ENCODE measurements around the gene NUMB. TPM values are rescaled to one million over a fixed set of nuclear protein-coding genes. Genes with fewer than 3 reads are reported as not detected.

The NUMB gene
- total RNA-seq (21.3 and 36.0 TPM in 2 replicates), polyA plus RNA-seq (107 and 151 TPM in 2 replicates), polyA minus RNA-seq (ENCODE audit: low replicate concordance) (210 and 265 TPM in 2 replicates)
- polyA plus RNA-seq (2012), result 42.1 and 67.8 TPM in 2 replicates

DNA sequence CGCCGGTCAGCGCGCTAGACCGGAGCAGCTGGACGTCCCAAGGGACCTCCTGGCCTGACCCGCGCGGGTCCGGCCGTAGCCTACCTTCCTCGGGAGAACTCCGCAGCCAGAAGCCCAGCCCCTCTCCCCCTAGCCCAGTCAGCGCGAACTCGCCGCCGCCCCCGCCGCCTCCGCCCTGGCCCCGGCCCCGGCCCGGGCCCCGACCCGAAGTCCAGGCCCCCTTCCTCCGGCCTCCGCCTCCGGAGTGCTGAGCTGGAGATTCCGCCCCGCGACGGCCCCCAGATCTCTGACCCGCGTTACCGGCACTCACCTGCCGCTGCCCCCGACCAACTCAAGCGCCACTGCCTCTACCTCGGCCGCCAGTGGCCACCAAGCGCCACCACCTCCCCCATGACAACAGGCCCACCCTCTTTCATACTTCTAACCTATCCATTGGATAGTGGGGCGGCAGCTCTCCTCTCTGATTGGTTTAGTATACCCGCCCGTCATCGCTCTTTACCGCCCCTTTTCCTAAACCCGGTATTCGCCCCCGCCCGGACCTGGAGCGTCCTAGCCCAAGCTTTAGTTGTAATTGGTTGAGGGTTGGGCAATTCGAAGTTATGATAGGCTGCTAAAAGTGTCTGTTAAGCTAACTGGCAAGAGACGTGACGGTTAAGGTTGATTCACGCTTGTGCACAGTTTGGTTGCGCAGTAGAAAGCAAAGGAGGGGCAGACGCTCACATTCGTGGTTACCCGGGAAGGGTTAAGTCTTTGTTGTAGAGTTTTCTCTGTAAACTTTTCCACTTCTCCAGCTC lies at the start of gene NUMB:
NUMB (minus strand) TSS at position 364 of the 794 bp plus-strand sequence. CDS start 102,795 bp downstream, outside the sequence.
- Histone ChIP-seq H3K36me3 (ENCODE audit: control insufficient read depth, insufficient read depth, low read length) (no peaks in the 10 kb centered on the region), H3K9me3 (ENCODE audit: control insufficient read depth, insufficient read depth, low read depth, low read length) (no peaks in the 10 kb centered on the region), H2AFZ (ENCODE audit: low read length) (peak within 1 kb of the TSS; percentile 85), H3K4me1 (ENCODE audit: control insufficient read depth, extremely low read depth, insufficient read depth, low read length) (peaks cover 35% of the 10 kb centered on the region), H4K20me1 (ENCODE audit: control insufficient read depth, extremely low read depth, insufficient read depth, low read length) (peaks cover 2% of the 10 kb centered on the region), H3K79me2 (ENCODE audit: control insufficient read depth, insufficient read depth, low read length) (peaks cover 50% of the 10 kb centered on the region), H3K4me2 (ENCODE audit: extremely low read depth, insufficient read depth, low read length) (peak within 1 kb of the TSS; percentile 86), H3K4me3 (replicated peaks in 1 of 4; ENCODE audit: control extremely low read depth in 1 of 4, insufficient read depth in 1 of 4, low read depth in 3 of 4, low read length in 4 of 4) (peak within 1 kb of the TSS; percentile 78 to 94 (median 87)), H3K27me3 (ENCODE audit: control insufficient read depth, insufficient read depth, low read length) (no peaks in the 10 kb centered on the region), H3K27ac (ENCODE audit: insufficient read depth, low read length) (peak within 1 kb of the TSS; percentile 86), H3K9ac (ENCODE audit: insufficient read depth, low read length) (peak within 1 kb of the TSS; percentile 78)
- peak; percentile 100 for DNase-seq (ENCODE audit: low read depth in 2 of 2)
- TF ChIP-seq, protein P1, sequence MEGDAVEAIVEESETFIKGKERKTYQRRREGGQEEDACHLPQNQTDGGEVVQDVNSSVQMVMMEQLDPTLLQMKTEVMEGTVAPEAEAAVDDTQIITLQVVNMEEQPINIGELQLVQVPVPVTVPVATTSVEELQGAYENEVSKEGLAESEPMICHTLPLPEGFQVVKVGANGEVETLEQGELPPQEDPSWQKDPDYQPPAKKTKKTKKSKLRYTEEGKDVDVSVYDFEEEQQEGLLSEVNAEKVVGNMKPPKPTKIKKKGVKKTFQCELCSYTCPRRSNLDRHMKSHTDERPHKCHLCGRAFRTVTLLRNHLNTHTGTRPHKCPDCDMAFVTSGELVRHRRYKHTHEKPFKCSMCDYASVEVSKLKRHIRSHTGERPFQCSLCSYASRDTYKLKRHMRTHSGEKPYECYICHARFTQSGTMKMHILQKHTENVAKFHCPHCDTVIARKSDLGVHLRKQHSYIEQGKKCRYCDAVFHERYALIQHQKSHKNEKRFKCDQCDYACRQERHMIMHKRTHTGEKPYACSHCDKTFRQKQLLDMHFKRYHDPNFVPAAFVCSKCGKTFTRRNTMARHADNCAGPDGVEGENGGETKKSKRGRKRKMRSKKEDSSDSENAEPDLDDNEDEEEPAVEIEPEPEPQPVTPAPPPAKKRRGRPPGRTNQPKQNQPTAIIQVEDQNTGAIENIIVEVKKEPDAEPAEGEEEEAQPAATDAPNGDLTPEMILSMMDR (conservative IDR thresholded peaks at IDR 0.05 in 1 of 2, IDR thresholded peaks at IDR 0.05 in 1 of 2; ENCODE audit: low read depth in 1 of 2, low read length in 2 of 2), result no peak
- no peak for TF ChIP-seq EZH2 (IDR thresholded peaks at IDR 0.05; ENCODE audit: low read length, missing control alignments)

DNA sequence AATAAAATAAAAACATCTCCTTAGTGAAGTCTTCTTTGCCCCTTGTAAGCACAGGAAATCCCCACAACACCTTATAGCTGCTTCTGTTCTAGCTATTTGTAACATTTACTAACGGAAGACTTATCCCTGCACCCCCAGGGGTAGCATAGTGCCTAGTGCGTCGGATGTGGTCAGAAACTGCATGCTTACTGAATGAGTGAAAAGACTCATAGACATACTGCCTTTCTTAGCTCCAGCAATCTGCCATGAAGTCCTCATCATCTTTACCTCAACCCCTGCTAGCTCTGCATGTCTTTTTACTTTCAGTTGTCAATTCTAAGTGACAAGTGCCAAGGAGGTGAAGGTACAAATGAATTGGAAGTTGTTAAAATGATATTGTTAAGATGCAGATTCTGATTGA lies 45.3 kb upstream of the NUMB start:
- TF ChIP-seq, protein P1 (conservative IDR thresholded peaks at IDR 0.05 in 1 of 2, IDR thresholded peaks at IDR 0.05 in 1 of 2; ENCODE audit: low read depth in 1 of 2, low read length in 2 of 2), result no peak
- no peak for TF ChIP-seq EZH2 (IDR thresholded peaks at IDR 0.05; ENCODE audit: low read length, missing control alignments)
- Histone ChIP-seq H3K36me3 (ENCODE audit: control insufficient read depth, insufficient read depth, low read length) (no peaks in the 10 kb centered on the region), H3K79me2 (ENCODE audit: control insufficient read depth, insufficient read depth, low read length) (no peaks in the 10 kb centered on the region), H3K9ac (ENCODE audit: insufficient read depth, low read length) (no peak overlapping the region), H2AFZ (ENCODE audit: low read length) (no peak overlapping the region), H3K4me3 (replicated peaks in 1 of 4; ENCODE audit: control extremely low read depth in 1 of 4, insufficient read depth in 1 of 4, low read depth in 3 of 4, low read length in 4 of 4) (no peak overlapping the region), H3K4me2 (ENCODE audit: extremely low read depth, insufficient read depth, low read length) (no peak overlapping the region), H3K27me3 (ENCODE audit: control insufficient read depth, insufficient read depth, low read length) (no peaks in the 10 kb centered on the region), H3K9me3 (ENCODE audit: control insufficient read depth, insufficient read depth, low read depth, low read length) (no peaks in the 10 kb centered on the region), H4K20me1 (ENCODE audit: control insufficient read depth, extremely low read depth, insufficient read depth, low read length) (no peaks in the 10 kb centered on the region), H3K27ac (ENCODE audit: insufficient read depth, low read length) (no peak overlapping the region), H3K4me1 (ENCODE audit: control insufficient read depth, extremely low read depth, insufficient read depth, low read length) (no peaks in the 10 kb centered on the region)
- DNase-seq (ENCODE audit: low read depth in 2 of 2), result peak; percentile 36 to 82

DNA sequence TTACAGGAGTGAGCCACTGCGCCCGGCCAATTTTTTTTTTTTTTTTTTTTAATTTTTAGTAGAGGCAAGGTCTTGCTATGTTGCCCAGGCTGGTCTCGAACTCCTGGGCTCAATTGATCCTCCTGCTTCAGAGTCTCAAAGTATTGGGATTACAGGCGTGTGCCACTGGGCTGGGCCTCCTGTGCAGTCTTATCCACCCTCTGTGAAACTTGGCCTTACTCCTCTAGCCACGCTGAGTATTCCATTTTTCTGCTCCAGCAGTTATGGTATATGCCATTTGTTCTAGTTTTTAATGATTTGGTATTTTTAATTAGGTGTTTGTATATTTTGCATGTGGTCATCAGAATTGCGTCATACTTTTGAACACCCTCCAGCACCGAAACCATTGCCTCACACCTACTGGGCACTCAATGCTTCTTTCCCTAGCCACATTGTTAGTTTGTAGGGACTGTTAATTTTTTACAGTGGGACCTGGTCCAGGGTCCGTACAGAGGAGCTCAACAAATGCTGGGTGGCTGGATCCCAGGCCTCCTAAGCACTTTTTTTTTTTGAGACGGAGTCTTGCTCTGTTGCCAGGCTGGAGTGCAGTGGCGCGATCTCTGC lies 43.8 kb upstream of the NUMB start:
- Histone ChIP-seq H4K20me1 (ENCODE audit: control insufficient read depth, extremely low read depth, insufficient read depth, low read length) (no peaks in the 10 kb centered on the region), H3K9ac (ENCODE audit: insufficient read depth, low read length) (no peak overlapping the region), H3K36me3 (ENCODE audit: control insufficient read depth, insufficient read depth, low read length) (no peaks in the 10 kb centered on the region), H3K27ac (ENCODE audit: insufficient read depth, low read length) (no peak overlapping the region), H3K4me3 (replicated peaks in 1 of 4; ENCODE audit: control extremely low read depth in 1 of 4, insufficient read depth in 1 of 4, low read depth in 3 of 4, low read length in 4 of 4) (no peak overlapping the region), H3K27me3 (ENCODE audit: control insufficient read depth, insufficient read depth, low read length) (no peaks in the 10 kb centered on the region), H3K4me2 (ENCODE audit: extremely low read depth, insufficient read depth, low read length) (no peak overlapping the region), H3K79me2 (ENCODE audit: control insufficient read depth, insufficient read depth, low read length) (no peaks in the 10 kb centered on the region), H3K4me1 (ENCODE audit: control insufficient read depth, extremely low read depth, insufficient read depth, low read length) (no peaks in the 10 kb centered on the region), H2AFZ (ENCODE audit: low read length) (no peak overlapping the region), H3K9me3 (ENCODE audit: control insufficient read depth, insufficient read depth, low read depth, low read length) (no peaks in the 10 kb centered on the region)
- TF ChIP-seq, protein P1 (conservative IDR thresholded peaks at IDR 0.05 in 1 of 2, IDR thresholded peaks at IDR 0.05 in 1 of 2; ENCODE audit: low read depth in 1 of 2, low read length in 2 of 2), result no peak
- TF ChIP-seq EZH2 (IDR thresholded peaks at IDR 0.05; ENCODE audit: low read length, missing control alignments), result no peak
- peak in 1 of 2 donors; percentile 78 for DNase-seq (ENCODE audit: low read depth in 2 of 2)
